Measurements from ENCODE around the gene MRPL37.

The MRPL37 gene

DNA sequence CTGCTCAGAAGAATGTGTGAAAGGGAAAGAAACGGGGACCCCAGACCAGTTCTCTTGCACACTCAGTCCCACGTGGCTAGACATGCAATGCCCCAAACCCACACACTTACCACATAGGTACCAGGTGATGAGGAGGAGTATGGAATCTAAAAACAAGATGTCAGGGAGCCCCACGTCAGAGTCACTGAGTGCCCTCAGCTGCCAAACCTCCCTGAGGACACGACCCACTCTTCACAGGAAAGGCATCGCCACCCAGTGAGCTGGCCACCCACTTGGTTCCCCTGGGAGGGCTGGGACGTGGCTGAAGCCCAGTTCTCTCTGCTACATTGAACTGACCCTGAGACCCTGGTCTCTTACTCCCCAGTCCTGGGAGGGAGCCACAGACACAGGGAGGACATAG lies 41.4 kb downstream of the MRPL37 start:
- no peak for DNase-seq

DNA sequence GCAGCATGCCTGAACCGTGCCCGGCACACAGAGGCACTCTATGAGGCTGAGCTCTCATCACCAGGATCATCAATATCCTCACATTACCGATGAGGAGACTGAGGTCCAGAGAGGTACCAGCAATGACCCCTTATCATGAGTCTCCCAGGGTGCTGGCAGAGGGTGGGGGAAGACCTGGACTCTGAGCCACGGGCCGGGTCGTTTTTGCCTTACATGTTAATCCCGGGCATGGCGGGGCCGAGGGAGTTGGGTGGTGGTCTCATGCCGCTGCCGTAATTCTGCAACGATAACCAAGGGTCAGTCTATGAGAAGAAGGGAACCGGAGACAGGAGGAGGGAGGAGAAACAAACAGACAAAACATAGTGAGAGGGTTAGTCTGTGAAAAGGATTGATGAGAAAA lies 43.1 kb downstream of the MRPL37 start:
- DNase-seq, result no peak

DNA sequence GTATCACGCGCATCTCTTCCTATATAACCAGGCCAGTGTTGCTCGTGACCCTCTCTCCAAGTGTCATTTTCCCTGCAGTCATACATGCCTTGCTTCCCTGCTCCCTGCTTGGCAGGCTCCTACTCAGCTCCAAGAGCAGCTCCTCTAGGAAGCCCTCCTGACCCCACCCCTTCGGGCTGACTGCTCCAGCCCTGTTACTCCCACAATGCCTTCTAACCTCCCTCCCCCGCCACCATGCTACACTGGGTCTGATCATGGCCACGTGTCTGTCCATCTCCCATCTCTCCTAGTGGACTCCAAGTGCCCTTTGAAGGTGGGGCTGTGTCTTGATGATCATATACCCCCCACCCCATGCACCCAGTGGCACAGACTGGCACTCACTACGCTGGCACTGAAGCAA lies 44.7 kb downstream of the MRPL37 start:
- no peak for DNase-seq

DNA sequence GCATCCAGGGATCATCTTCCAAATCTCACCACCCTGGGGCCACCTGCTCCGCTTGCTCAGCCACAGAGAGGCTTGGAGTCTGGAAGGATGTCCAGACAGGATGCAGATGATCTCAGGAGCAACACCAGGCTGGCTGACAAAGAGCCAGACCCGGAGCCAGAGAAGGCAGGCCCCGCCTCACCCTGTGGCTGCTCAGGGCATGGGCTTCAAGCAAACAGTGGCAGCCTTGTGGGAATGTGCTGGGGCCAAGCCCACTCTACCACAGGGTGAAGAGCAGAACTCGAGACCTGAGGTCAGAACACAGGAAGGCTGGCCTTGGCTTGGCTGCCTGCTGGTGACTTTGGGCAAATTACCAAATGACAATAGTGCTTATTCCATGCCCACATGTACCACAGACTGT lies 45.5 kb downstream of the MRPL37 start:
- DNase-seq, result no peak

DNA sequence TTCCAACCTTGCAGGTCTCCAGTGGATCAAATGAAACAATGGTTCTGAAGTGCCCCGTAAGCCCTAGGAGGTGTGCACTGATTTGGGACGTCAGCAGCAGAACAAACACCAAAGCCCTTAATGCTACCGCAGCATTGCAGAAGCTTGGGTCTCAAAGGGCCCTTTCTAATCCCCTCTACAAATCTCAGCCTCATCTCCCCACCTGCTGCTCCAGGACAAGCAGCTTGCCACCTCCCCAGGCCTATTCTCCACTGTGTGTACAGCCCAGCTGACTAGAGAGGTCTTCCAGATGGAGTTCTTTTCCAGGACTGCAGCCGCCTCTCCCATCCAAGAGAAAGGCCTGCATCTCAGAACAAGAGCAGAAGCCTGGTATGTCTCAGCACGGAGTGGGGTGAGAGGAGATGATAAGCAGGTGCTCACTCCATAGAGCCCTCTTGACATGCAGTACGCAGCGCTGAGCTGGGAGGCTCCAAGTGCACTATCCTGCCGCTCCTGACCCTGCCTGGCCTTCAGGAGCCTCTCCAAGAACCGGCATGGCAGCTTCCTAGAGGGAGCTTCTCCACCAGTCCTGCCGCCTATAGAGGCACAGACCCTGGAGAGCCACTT lies 46.3 kb downstream of the MRPL37 start:
- no peak for DNase-seq

DNA sequence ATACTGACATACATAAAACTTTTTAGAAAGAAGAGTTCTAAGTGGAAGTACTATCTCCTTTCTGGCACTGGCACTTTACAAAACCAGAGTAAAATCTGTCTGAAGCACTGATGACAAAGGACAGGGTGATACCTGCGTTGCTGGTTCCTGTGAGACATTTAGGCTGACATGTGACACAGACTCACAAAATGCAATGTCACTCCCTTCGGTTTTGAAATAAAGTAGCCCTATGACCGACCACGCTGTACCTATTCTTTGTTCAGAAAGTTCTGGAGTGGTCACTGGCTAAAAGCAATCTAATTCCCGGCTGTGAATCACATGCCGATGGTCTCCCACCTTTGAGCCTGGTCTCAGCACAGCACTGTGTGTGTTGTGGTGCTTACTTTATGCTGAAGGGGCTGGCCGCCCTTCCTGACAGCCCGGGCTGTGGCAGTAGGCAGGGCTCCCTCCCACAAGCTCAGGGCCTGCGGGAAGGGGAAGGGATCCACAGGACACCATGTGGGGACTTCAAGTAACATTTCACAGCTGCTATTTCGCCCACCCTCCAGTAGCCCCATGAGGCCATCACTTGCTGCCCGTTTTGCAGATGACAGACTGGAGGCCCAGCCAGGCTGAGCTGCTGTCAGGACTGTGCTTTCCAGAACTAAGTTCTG lies 48.0 kb downstream of the MRPL37 start:
- DNase-seq, result no peak

DNA sequence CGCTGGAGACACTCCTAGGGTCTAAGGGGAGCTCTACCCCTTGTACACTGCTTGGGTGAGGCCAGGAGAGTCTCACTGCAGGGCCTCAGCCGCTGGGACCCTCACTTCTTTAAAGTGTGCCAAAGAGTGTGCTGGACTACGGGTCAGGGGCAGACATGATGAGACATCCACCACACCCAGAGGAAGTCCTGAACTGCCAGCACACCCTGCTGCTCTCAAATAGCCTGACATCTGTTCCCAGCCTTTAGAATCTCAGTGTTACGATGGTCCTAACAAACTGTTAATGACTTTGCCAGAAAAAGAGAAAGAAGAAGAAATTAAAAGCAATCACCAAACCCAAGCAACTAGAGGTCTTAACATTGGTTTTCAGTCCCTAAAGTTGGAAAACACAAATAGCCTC lies 49.0 kb downstream of the MRPL37 start:
- DNase-seq, result no peak

DNA sequence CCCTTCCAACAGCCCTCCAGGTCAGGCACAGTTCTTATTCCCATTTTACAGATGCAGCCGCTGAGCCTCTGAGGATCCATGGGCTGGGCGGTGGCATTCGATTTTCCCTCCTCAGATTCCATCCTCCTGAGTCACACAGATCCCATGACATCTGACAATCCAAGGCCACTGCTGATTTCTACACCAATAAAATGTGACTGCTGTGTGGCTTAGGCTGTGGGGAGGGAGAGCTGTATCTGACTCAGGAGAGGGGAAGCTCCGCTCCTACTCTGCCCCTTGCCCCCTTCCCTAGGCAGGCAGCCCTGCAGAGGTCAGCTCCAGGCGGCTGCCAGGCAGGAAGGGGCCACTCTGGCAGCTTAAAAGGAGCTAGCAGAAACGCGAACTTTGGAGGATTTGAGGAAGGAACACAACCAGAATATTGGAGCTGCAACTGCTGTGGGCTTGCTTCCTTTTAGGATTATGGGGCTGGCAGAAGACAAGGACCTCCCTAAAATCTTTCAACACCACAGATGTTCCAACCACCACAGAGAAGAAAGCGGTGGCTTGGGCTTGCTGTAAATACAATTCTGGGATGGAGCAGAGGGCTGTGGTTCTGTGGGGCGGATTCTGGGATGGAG lies 50.0 kb downstream of the MRPL37 start:
- no peak for DNase-seq

DNA sequence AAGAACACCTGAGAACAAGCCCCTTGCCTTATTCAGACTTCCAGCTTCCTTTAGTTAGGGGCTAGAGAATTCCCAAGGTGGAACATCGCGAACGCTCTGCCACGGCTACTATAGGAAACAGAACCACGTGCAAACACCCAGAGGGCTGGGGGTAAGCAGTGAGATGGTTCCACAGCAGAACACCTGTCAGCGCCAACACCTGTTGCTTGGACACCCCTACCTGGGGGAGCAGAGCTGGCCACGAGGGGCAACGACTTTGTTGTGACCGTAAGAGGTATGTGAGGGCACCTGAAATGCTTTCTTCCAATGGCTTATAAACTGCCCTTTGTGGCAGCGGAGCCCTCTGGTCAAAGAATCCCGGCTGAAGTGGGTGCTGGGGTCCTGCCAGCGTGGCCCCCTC lies 50.7 kb downstream of the MRPL37 start:
- DNase-seq, result no peak

DNA sequence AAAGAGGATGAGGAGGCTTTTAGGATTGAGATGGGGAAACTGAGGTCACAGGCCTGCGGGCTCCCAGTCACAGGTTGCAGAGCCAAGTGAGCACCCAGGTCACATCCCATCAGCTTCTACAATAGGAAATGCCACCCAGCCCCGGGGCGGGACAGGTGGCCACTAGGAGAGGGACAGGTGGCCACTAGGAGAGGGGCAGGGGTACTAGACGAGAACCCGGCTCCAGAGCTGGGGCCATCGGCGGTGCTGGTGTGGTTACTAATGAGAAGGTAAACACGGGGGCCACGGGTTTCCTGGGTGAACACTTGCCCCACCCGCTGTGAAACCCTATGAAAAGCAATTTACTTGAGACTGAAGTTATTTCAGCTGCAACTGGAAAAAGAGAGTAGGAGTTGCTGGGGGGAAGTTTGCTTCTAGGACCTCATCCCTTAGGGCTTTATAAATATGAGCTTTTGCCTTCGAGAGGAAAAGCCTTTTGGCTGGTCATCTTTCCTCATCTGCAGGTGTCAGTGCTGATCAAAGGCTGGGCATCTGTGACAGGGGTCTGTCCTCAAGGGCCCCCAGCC lies 52.5 kb downstream of the MRPL37 start:
- no peak for DNase-seq

DNA sequence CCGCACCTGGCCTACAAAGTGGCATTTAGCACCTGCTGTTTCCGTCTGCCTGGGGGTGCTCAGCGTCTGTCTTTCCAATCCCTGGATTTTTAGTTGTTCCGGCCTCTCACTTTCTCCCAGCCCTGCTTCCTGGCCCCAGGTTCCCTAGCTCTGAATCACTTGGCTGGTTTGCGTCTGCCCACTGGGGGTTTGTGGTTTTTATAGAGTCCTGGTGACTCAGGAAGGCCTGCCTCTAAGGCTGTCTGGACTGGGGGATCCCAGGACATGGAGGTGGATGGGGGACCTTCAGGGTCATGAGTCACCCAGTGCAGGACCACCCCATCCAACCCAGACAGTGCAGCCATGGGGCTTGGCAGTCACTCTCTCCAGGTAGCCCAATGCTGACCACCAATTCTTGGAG lies 53.5 kb downstream of the MRPL37 start:
- peak; percentile 27 for DNase-seq

DNA sequence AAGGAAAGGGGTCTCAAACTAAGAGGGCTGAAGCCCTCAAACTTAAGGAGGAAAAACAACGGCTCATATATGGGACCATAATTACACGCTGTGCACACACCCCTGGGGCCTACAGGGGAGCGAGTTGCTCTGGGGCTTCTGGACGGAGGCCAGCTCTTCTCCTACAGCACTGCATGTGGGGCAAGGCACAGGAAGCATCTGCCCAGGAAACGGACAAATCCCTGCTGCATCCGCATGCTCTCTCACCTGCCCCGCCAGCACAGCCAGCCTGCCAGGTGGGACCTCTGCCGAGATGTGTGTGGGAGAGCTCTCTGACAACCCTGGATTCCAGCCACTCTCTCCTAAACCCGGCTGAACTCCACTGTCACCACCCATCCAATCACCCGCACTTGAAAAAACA lies 54.1 kb downstream of the MRPL37 start:
- peak; percentile 69 for DNase-seq

DNA sequence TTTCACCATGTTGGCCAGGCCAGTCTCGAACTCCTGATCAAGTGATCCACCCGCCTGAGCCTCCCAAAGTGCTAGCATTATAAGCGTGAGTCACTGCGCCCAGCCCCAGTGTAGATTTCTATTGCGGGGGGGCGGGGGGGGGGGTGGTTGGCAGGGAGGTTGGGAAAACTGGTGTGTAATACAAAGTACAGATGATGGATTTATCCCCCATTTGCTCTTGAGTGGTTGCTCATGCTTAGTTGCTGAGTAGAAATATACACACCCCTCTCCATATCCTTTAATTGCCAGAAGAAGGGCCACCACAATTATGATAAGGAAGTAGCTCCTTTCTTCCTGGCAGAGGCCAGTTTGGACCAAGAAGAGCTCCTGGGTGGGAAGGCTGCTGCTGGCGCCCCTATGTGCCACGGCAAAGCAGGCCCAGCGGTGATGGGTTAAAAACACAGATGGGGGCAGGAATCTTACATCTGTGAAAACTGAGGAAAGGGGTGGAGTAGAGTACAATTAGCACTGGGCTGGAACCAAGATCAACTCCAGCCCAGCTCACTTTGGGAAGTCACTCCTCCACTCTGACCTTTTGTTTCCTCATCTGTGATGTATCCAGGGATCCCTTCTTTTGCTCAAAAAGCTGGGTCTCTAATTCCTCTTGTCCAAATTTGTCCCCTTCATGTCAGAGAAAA lies 55.2 kb downstream of the MRPL37 start:
- no peak for DNase-seq

DNA sequence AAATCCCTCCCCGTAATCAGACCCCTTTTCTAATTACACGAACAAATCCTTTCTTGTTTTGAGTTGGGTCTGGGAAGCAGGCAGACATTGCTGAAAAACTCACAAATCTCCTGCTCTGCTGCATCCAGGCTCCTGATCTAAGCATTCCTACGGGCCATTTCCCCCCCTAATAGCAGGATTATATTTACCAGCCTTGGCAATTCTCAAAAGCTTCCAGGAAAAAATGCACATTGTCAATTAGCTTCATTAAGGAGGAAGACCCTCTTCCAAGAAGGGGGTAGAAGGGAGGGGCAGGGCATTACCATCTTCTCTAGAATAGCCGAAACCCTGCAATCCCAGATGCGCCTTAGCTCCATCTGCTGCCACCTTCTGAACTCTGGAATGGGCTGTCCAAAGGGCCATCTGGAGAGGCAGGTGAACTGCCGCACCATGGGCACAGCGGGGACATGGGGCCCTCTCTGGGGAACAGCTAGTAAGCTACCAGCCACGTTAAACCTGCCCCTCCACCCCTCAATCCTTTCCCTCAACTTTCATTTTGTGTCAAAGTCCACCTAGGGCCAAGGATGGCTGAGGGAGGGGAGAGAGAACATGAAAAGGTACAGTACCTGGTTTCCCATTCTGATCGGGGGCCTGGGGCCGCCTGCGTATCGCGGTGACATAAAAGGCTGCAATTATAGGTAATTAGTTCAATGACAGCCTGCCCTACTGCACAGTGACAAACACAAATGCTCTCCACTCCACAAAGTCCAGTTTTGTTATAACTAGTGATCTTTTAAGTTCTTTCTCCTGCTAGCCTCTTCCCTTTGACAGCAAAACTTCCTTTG lies 56.8 kb downstream of the MRPL37 start:
- DNase-seq, result no peak

DNA sequence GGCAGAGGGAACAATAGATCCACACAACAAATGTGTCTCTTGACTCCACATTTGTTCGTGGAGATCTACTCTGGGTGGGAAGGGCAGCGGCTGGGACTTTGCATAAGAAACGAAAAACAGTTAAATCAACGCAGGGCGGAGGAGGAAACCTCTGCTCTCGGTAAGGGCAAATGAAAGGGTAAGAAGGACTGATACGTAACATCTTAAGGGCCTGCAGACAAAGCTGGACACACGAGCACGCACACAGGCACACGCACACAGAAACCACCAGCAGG lies 57.3 kb downstream of the MRPL37 start:
- no peak for DNase-seq

DNA sequence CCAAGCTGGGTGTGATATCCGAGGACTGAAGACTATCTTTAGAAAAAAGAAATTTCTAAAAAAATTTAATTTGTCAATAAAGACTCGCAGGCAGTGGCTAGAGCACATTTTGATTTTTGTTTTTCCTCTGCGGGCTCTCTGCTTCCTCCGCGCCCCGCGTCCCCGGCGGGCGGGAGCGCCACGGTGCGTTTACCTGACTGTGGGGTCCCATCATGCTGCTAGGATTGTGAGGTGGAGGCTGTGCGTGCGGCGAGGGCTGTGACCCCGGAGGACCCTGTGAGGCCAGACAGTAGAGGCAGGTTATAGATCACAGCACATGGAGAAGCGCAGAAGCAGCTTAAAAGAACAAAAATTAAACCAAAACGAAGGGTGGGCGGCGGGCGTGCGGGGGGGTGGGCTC lies 57.9 kb downstream of the MRPL37 start:
- no peak for DNase-seq

DNA sequence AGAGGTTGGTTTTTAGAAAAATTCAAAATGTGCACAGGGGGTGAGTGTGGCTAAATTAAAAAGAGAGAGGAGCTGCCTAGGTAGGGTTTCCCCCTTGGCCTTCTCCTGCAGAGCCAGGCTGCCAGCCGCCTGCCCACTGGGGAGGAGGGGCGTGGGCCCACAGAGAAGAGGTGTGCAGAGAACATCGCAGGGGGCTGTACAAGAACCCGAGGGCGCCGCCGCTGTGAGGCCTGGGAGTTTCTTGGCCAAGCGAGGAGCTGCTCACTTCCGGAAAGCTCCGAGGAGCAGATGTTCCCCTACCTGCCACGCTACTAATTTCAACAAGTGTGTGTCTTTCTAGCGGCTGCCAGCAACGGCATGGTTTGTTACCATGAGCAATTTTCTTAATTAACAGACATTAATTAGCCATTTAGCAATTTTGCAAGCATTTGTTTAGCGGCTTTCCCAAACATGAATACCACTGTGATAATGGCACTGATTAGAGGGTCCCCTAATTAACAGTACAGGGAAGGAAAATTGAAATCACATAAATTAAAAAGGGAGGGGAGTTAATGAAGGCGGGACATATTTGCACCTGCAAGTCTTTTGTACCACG lies 59.7 kb downstream of the MRPL37 start:
- DNase-seq, result no peak

DNA sequence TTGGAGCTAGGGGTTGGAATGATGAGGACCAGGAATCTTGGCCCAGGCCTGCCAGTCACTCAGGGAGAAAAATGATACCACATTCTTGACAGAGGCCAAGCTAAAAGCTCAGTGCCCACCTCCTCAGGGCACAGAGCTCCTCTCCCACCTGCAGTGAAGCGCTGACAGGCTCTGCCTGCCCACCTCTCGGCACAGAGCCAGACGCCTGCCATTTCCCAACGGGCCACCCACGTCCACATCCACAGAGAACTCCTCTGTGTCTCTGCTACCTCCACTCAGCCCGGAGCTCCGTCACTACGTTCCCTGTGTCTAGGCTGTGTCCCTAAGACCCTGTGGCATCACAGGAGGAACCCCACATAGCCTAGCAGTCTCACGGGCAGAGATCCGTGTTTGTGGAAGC lies 60.8 kb downstream of the MRPL37 start:
- no peak for DNase-seq

DNA sequence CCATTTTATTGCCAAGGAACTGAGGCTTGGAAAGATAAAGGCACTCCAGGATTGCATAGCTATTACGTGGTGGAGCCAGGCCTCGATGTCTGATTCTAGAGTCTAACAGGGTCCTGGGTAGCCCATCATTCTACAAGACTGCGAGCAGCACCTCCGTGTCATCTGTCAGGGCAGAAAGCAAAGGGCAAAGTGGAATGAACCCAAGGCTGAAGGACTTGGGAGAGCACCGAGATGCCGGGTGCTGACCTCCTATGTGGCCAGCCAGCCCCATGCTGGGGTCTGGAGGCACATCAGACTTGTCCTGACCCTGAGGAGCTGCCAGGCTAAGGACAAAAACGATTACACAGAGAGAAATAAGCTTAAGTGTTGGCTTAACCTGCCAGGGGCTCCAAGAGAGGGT lies 62.3 kb downstream of the MRPL37 start:
- no peak for DNase-seq

DNA sequence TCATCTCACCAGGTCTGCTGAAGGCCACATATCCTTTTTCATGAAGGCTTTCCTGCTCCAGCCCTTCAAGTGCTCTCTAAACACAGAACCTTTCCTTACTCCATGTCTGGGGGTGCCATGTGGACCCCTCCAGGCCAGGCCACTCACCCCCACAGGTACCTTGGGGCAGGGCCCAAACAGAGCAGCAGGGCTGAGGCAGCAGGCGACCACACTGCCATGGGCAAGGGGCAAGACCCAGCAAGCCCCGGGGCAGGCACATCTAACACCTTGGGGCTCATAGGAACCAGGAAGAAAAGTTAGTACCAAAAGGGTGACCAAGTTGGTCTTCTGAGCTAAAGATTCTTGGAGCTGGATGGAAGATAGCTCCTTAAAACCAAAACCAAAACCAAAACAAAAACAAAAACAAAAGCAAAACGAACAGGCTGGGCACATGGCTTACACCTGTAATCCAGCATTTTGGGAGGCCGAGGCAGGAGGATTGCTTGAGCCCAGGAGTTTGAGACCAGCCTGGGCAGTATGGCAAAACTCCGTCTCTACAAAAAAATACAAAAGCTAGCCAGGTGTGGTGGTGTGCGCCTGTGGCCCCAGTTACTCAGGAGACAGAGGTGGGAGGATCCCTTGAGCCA lies 63.7 kb downstream of the MRPL37 start:
- no peak for DNase-seq

DNA sequence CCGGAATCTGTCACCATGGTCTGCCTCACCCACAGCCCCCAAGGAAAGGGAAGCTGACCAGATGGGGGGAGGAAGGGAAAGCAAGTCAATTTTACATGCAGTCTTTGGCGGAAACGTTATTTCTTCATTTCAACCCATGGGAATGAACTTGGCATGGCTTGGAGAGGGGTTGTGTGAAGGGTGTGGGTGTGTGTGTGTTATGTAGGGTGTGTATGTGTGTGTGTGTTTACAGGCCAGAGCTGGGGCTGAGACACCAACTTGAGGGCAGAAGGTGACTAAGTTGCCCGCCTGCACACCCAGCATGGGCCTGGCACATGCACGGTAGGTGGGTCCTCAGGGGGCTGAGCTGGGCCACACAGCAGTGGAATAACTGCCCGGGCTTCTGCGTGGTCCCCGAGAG lies 65.2 kb downstream of the MRPL37 start:
- DNase-seq, result no peak

DNA sequence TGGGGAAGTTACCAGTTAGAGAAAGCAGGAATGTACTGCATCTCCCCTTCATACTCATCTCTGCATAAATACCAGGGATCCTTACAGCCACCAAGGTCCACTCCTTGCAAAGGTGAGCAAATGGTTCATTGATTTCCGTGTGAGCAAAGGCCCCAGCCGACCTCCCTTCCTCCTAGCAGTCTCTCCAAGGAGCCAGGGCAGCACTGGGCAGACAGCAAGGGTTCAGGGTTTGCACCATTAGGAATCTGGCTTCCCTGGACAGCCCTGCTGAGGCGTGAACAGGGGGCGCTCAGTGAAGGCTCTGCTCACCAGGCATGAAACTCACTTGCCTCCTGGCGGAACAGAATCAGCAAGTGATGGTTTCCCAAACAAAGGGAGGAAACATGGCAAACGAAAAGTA lies 65.7 kb downstream of the MRPL37 start:
- no peak for DNase-seq
